HG03175 (cell line): ENCODE results near the gene TMC8.
A peak's percentile ranks its signal among the peaks of the same experiment; 100 is the strongest.
"Not testable (repeated sequence)": the region's sequence is repeated elsewhere in the genome, so short reads cannot be mapped to it uniquely, and the experiment has no call there.

ENCODE experiments used
- ATAC-seq: cut with Tn5 transposase; IDR thresholded peaks from one replicate; pipeline ENCODE4 v1.9.1; 2021; ENCODE audit warnings: mild to moderate bottlenecking, moderate library complexity; ENCODE audit not compliant: unreplicated experiment

The TMC8 gene

GRCh38 chr17:78148286-78149016, 17.9 kb downstream of the TMC8 start:
- ATAC-seq, result no peak

GRCh38 chr17:78151514-78152008, 21.0 kb downstream of the TMC8 start:
- ATAC-seq, result no peak

GRCh38 chr17:78154903-78155811, 24.6 kb downstream of the TMC8 start:
- ATAC-seq, result peak; percentile 61

GRCh38 chr17:78159575-78160158, 29.1 kb downstream of the TMC8 start:
- no peak for ATAC-seq

GRCh38 chr17:78163881-78164747, 33.5 kb downstream of the TMC8 start:
- ATAC-seq, result no peak

- no peak for ATAC-seq
Measured at GRCh38 chr17:78164748-78165607, 34.4 kb downstream of the TMC8 start.

GRCh38 chr17:78166416-78166815, 35.8 kb downstream of the TMC8 start:
- no peak for ATAC-seq

- peak; percentile 62 for ATAC-seq
Measured at GRCh38 chr17:78168242-78168902, 37.8 kb downstream of the TMC8 start, which contains the start of gene SYNGR2. Gene SYNGR2 (plus strand): TSS chr17:78168581. CDS start chr17:78168617, 36 bp downstream.

GRCh38 chr17:78168903-78169793, 38.6 kb downstream of the TMC8 start:
- peak; percentile 24 for ATAC-seq

GRCh38 chr17:78170692-78171590, 40.4 kb downstream of the TMC8 start:
- ATAC-seq, result no peak

- not testable (repeated sequence) for ATAC-seq
Measured at GRCh38 chr17:78171591-78172248, 41.1 kb downstream of the TMC8 start.

GRCh38 chr17:78172249-78173051, 41.9 kb downstream of the TMC8 start:
- no peak for ATAC-seq

GRCh38 chr17:78173097-78173715, 42.6 kb downstream of the TMC8 start:
- ATAC-seq, result peak; percentile 46

GRCh38 chr17:78174346-78174869, 43.8 kb downstream of the TMC8 start:
- no peak for ATAC-seq
